H1 (cell line): Measurements from ENCODE around the gene TVP23A. TPM values are rescaled to one million over a fixed set of nuclear protein-coding genes. Genes with fewer than 3 reads are reported as not detected.
"Not testable (repeated sequence)": the region's sequence is repeated elsewhere in the genome, so short reads cannot be mapped to it uniquely, and the experiment has no call there.

Experiments
- CTCF ChIA-PET: fragments of 300-600 bp; sonication (Branson Sonifier 250); formaldehyde crosslinking; loops from one replicate; lab custom pipeline; 2021; ENCODE audit not compliant: partially characterized antibody; lab: Charles Lee
- POLR2A ChIA-PET: fragments of 300-600 bp; sonication (Branson Sonifier 250); formaldehyde crosslinking; loops from one replicate; lab custom pipeline; 2021; ENCODE audit warnings: inconsistent platforms; ENCODE audit not compliant: partially characterized antibody; lab: Charles Lee
- DNase-seq, 2 experiments: peaks; one replicate each; pipeline versions ENCODE4 v3.0.0 to v3.0.0-alpha.2; 2010 to 2022; ENCODE audit warnings: low spot score in 2 of 2, low read depth in 1 of 2, mixed read lengths in 1 of 2
- FAIRE-seq: peaks from 2 replicates; lab custom pipeline; 2011; peaks lifted over from hg19 to GRCh38; lab: Jason Lieb, UNC
- H2AFZ ChIP-seq: 2 replicates; pipeline ENCODE4 v1.8.1; 2012; ENCODE audit warnings: low read length, inconsistent platforms
- H2AK5ac ChIP-seq: 2 replicates; pipeline ENCODE4 v1.6.1; 2013; ENCODE audit warnings: low read depth, low read length
- H2BK120ac ChIP-seq: replicated peaks from 2 replicates; pipeline ENCODE3; 2013; ENCODE audit warnings: low read depth, low read length, inconsistent platforms
- H2BK12ac ChIP-seq: 2 replicates; pipeline ENCODE4 v1.6.1; 2013; ENCODE audit warnings: low read depth, low read length
- H2BK15ac ChIP-seq: 2 replicates; pipeline ENCODE4 v1.6.1; 2013; ENCODE audit warnings: low read length
- H2BK20ac ChIP-seq: 2 replicates; pipeline ENCODE4 v1.6.1; 2013; ENCODE audit warnings: low read length
- H2BK5ac ChIP-seq: 2 replicates; pipeline ENCODE4 v1.6.1; 2013; ENCODE audit warnings: low read depth, low read length
- H3K14ac ChIP-seq: 2 replicates; pipeline ENCODE4 v1.6.1; 2013; ENCODE audit warnings: inconsistent platforms; ENCODE audit not compliant: insufficient read length
- H3K18ac ChIP-seq: 2 replicates; pipeline ENCODE4 v1.6.1; 2013; ENCODE audit warnings: low read length; ENCODE audit errors: extremely low read depth
- H3K23ac ChIP-seq: 2 replicates; pipeline ENCODE4 v1.6.1; 2013; ENCODE audit warnings: inconsistent platforms; ENCODE audit not compliant: insufficient read length
- H3K23me2 ChIP-seq: 2 replicates; pipeline ENCODE4 v1.6.1; 2013; ENCODE audit warnings: low read depth, low read length
- H3K27ac ChIP-seq: 2 replicates; pipeline ENCODE4 v1.6.1; 2011; ENCODE audit warnings: low read depth, low read length, inconsistent platforms
- H3K27me3 ChIP-seq, 4 experiments: replicated peaks in 1 of 4; 1 replicate in 1 of 4; 2 replicates in 3 of 4; pipeline versions ENCODE4 v1.6.1 to v1.8.1; 2011 to 2013; ENCODE audit warnings: low read length in 3 of 4, mild to moderate bottlenecking in 3 of 4, inconsistent platforms in 2 of 4, mixed read lengths in 2 of 4, moderate library complexity in 1 of 4; ENCODE audit not compliant: control insufficient read depth in 3 of 4, insufficient read depth in 3 of 4; ENCODE audit errors: extremely low read depth in 1 of 4
- H3K36me3 ChIP-seq, 4 experiments: 2 replicates each; pipeline versions ENCODE4 v1.6.1 to v1.8.1; 2011 to 2013; ENCODE audit warnings: mild to moderate bottlenecking in 4 of 4, low read length in 3 of 4, moderate library complexity in 2 of 4, control low read depth in 1 of 4, inconsistent platforms in 1 of 4; ENCODE audit not compliant: insufficient read depth in 4 of 4, control insufficient read depth in 2 of 4
- H3K4ac ChIP-seq: replicated peaks from 2 replicates; pipeline ENCODE3; 2013; ENCODE audit warnings: low read length, low read depth, mixed read lengths, inconsistent platforms; ENCODE audit not compliant: insufficient read length
- H3K4me1 ChIP-seq, 4 experiments: replicated peaks in 1 of 4; 1 replicate in 1 of 4; 2 replicates in 3 of 4; pipeline versions ENCODE4 v1.6.1 to v1.8.1; 2011 to 2013; ENCODE audit warnings: low read length in 3 of 4, inconsistent platforms in 2 of 4, mixed read lengths in 1 of 4; ENCODE audit not compliant: insufficient read depth in 4 of 4, control insufficient read depth in 3 of 4
- H3K4me2 ChIP-seq, 2 experiments: 2 replicates each; pipeline versions ENCODE4 v1.6.1 to v1.8.1; 2011 to 2013; ENCODE audit warnings: low read depth in 2 of 2, low read length in 2 of 2, control low read depth in 1 of 2, inconsistent platforms in 1 of 2, mild to moderate bottlenecking in 1 of 2; ENCODE audit not compliant: insufficient read depth in 1 of 2
- H3K4me3 ChIP-seq, 4 experiments: fragments of 200-600, 300-600 bp in 1 of 4; sonication (generic), shearing (Covaris generic), sonication (Bioruptor Twin) in 1 of 4; 2 replicates each; pipeline versions ENCODE4 v1.5.1 to v1.8.1; 2011 to 2016; ENCODE audit warnings: low read length in 4 of 4, low read depth in 3 of 4, control low read depth in 2 of 4, inconsistent platforms in 2 of 4, mild to moderate bottlenecking in 2 of 4, mixed read lengths in 1 of 4, moderate library complexity in 1 of 4; ENCODE audit not compliant: insufficient read depth in 2 of 4; ENCODE audit errors: extremely low read depth in 1 of 4
- H3K56ac ChIP-seq: replicated peaks from 2 replicates; pipeline ENCODE3; 2013; ENCODE audit warnings: low read depth, mild to moderate bottlenecking, mixed read lengths, low read length, inconsistent platforms; ENCODE audit not compliant: insufficient read length
- H3K79me1 ChIP-seq: 2 replicates; pipeline ENCODE4 v1.6.1; 2013; ENCODE audit warnings: low read depth, low read length, control low read depth
- H3K79me2 ChIP-seq, 2 experiments: 2 replicates each; pipeline versions ENCODE4 v1.6.1 to v1.8.1; 2012 to 2013; ENCODE audit warnings: low read length in 2 of 2, mild to moderate bottlenecking in 2 of 2, inconsistent platforms in 1 of 2; ENCODE audit not compliant: insufficient read depth in 2 of 2, control insufficient read depth in 1 of 2
- H3K9ac ChIP-seq, 4 experiments: replicated peaks in 1 of 4; 1 replicate in 1 of 4; 2 replicates in 3 of 4; pipeline versions ENCODE4 v1.6.1 to v1.8.1; 2011 to 2013; ENCODE audit warnings: low read depth in 3 of 4, low read length in 3 of 4, control low read depth in 2 of 4, mild to moderate bottlenecking in 2 of 4, moderate library complexity in 2 of 4, inconsistent platforms in 1 of 4; ENCODE audit errors: extremely low read depth in 1 of 4
- H3K9me3 ChIP-seq, 2 experiments: 2 replicates each; pipeline versions ENCODE4 v1.6.1 to v1.8.1; 2012 to 2013; ENCODE audit warnings: mild to moderate bottlenecking in 2 of 2, moderate library complexity in 2 of 2, control low read depth in 1 of 2, inconsistent platforms in 1 of 2, low read depth in 1 of 2, low read length in 1 of 2, mixed read lengths in 1 of 2; ENCODE audit not compliant: insufficient read depth in 2 of 2
- H4K20me1 ChIP-seq, 2 experiments: replicated peaks in 1 of 2; 2 replicates each; pipeline versions ENCODE3 to v1.8.1; 2011 to 2013; ENCODE audit warnings: inconsistent platforms in 2 of 2, low read length in 2 of 2, mild to moderate bottlenecking in 1 of 2; ENCODE audit not compliant: insufficient read depth in 2 of 2, control insufficient read depth in 1 of 2
- H4K5ac ChIP-seq: 2 replicates; pipeline ENCODE4 v1.6.1; 2013; ENCODE audit warnings: low read length, low read depth, mixed read lengths, inconsistent platforms; ENCODE audit not compliant: insufficient read length
- H4K8ac ChIP-seq: 2 replicates; pipeline ENCODE4 v1.8.0; 2013; ENCODE audit warnings: mild to moderate bottlenecking, moderate library complexity, low read length, inconsistent platforms; ENCODE audit not compliant: insufficient read depth; ENCODE audit errors: extremely low read depth
- H4K91ac ChIP-seq: replicated peaks from 2 replicates; pipeline ENCODE3; 2013; ENCODE audit warnings: low read length, mixed read lengths, inconsistent platforms; ENCODE audit not compliant: insufficient read length
- BRCA1 ChIP-seq: IDR thresholded peaks from 2 replicates; pipeline ENCODE4 v1.6.1; 2012; ENCODE audit warnings: low read depth, low read length, improper control_type of control experiment
- POLR2A ChIP-seq, 2 experiments: IDR thresholded peaks; 1 replicate in 1 of 2; 2 replicates in 1 of 2; pipeline ENCODE4 v1.6.1; 2011; ENCODE audit warnings: low read depth in 2 of 2, low read length in 2 of 2, mild to moderate bottlenecking in 2 of 2; ENCODE audit errors: control extremely low read depth in 1 of 2
- SIX5 ChIP-seq: IDR thresholded peaks from 2 replicates; pipeline ENCODE4 v1.6.1; 2011; ENCODE audit warnings: mild to moderate bottlenecking, low read depth, low read length
- TBP ChIP-seq: IDR thresholded peaks from 2 replicates; pipeline ENCODE4 v1.6.1; 2011; ENCODE audit warnings: low read depth, low read length, improper control_type of control experiment
- polyA plus RNA-seq, 7 experiments: library from polyadenylated mRNA; depleted of rRNA in 3 of 7; stranded (reverse) in 5 of 7; unstranded in 2 of 7; fragments of >200 nt in 5 of 7; fragments of 200-250 nt in 2 of 7; gene quantifications; 1 replicate in 5 of 7; 2 replicates in 1 of 7; 4 replicates in 1 of 7; pipeline versions ENCODE4 v1.2.1 to v1.2.3, GENCODE V29; 2011 to 2013; ENCODE audit warnings: missing spikeins in 2 of 7, mixed read lengths in 2 of 7
- total RNA-seq: library from RNA; stranded (reverse); fragmentation: NEBNext Ultra II Directional; extraction: Animal tissue kit (Norgen Biotek cat#: 25700); gene quantifications from 2 replicates; pipeline ENCODE4 v1.2.1, GENCODE V29; 2021

TVP23A gene
- total and polyA plus RNA-seq, 2 of the 8 experiments (the other 6 are each of a cell fraction or from before 2014, with no cell fraction given) = 2.2 to 3.1 TPM

DNA sequence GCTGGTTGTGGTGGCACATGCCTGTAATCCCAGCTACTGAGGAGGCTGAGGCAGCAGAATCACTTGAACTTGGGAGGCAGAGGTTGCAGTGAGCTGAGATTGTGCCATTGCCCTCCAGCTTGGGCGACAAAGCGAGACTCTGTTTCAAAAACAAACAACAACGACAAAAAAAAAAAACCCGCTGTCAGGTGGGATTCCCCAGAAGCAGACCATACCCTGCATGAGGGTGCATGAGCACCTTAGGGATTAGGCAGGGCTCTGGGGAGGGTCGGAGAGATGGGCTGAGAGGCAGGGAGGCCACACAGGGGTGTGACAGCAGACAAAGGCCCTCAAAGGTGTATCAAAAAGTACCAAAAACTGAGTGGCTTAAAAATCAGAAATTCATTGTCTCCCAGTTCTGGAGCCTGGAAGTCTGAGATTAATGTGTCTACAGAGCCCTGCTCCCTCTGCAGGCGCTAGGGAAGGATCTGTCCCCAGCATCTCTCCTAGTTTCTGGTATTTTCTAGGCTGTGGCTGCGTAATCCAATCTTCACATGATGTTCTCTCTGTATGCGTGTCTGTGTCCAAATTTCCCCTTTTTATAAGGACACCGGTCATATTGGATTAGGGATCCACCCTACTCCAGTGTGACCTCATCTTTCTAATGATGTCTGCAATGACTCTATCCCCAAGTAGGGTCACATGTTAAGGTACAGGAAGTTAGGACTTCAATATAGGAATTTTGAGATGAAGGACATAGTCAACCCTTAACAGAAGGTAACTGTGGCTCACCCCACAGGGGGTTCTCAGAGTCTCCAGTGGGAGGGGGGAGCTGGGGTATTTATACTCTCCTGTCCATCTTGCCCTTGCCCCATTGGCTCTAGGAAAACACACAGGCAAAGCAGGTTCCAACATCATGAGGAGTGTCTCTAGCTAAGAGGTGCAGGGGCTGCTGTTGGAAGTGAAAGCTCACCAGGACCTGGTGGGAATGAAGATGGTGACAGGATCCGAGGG lies 13.6 kb upstream of the TVP23A start (continued):
- no peak for TF ChIP-seq SIX5
- no peak for TF ChIP-seq POLR2A (IDR thresholded peaks at IDR 0.05; ENCODE audit: control extremely low read depth in 1 of 2, low read depth in 2 of 2, low read length in 2 of 2)
- no peak for TF ChIP-seq BRCA1
- TF ChIP-seq TBP = no peak

DNA sequence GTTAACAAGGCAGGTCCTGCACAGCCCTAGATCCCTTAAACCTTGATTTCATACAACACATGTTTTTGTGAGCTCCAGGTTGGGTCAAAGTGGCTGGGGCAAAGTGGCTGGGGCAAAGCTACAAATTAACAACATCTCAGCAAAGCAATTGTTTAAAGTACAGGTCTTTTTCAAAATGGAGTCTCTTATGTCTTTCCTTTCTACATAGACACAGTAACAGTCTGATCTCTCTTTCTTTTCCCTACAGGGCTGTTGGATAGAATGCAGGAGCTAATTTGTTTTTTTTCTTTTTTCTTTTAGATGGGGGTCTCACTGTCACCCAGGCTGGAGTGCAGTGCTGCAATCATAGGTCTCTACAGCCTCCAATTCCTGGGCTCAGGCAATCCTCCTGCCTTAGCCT lies 11.6 kb upstream of the TVP23A start:
- H4K91ac ChIP-seq, H3K79me1 ChIP-seq: not testable (repeated sequence)

More for the DNA sequence above, 11.6 kb upstream of the TVP23A start:
- H3K27me3 ChIP-seq, H3K4me3 ChIP-seq, H3K4me2 ChIP-seq, H2AK5ac ChIP-seq, POLR2A ChIA-PET, H3K18ac ChIP-seq, H3K14ac ChIP-seq, H2BK5ac ChIP-seq, H3K27ac ChIP-seq, H3K4ac ChIP-seq, H3K23me2 ChIP-seq, H2BK120ac ChIP-seq, H2BK15ac ChIP-seq, H4K20me1 ChIP-seq, H3K4me1 ChIP-seq, FAIRE-seq, H2BK12ac ChIP-seq, H3K79me2 ChIP-seq, H3K9ac ChIP-seq, H4K5ac ChIP-seq, H3K36me3 ChIP-seq, H3K23ac ChIP-seq, H2AFZ ChIP-seq, H3K9me3 ChIP-seq, H2BK20ac ChIP-seq, DNase-seq, H3K56ac ChIP-seq: not testable (repeated sequence)
- H4K8ac ChIP-seq = peak overlapping the region; percentile 18; the same call in 1 of the 2 replicates
- CTCF ChIA-PET = interaction anchor here (1.0 kb wide), 2 partner anchors 49 to 461 kb away, joined by 3 read pairs; no protein-coding TSS in a partner anchor
